Trophoblast cell (in vitro differentiated cells and primary cell): ENCODE data around the gene TFPI. TPM values are rescaled to one million over a fixed set of nuclear protein-coding genes. Genes with fewer than 3 reads are reported as not detected.

Source experiments
- DNase-seq, 2 donors: peaks; one replicate each; pipeline ENCODE4 v3.0.0-alpha.2; 2016
- H2AFZ ChIP-seq: 2 replicates; pipeline ENCODE4 v1.6.1; 2013; ENCODE audit warnings: low read length, moderate library complexity, mild to moderate bottlenecking; ENCODE audit not compliant: insufficient read depth, poor library complexity
- H2AK5ac ChIP-seq: 2 replicates; pipeline ENCODE4 v1.6.1; 2013; ENCODE audit warnings: mild to moderate bottlenecking, low read length
- H2BK120ac ChIP-seq: 2 replicates; pipeline ENCODE4 v1.6.1; 2013; ENCODE audit warnings: low read length, mild to moderate bottlenecking, moderate library complexity; ENCODE audit not compliant: insufficient read depth, poor library complexity
- H2BK12ac ChIP-seq: 2 replicates; pipeline ENCODE4 v1.6.1; 2013; ENCODE audit warnings: mild to moderate bottlenecking, low read length, moderate library complexity
- H2BK5ac ChIP-seq: 2 replicates; pipeline ENCODE4 v1.6.1; 2013; ENCODE audit warnings: low read length, low read depth, moderate library complexity, mild to moderate bottlenecking; ENCODE audit not compliant: poor library complexity
- H3K14ac ChIP-seq: 2 replicates; pipeline ENCODE4 v1.6.1; 2013; ENCODE audit warnings: mild to moderate bottlenecking, low read length
- H3K18ac ChIP-seq: 2 replicates; pipeline ENCODE4 v1.6.1; 2013; ENCODE audit warnings: mild to moderate bottlenecking, low read length
- H3K23ac ChIP-seq: 2 replicates; pipeline ENCODE4 v1.6.1; 2013; ENCODE audit warnings: low read length
- H3K27ac ChIP-seq: 2 replicates; pipeline ENCODE4 v1.5.1; 2013; ENCODE audit warnings: low read depth, mild to moderate bottlenecking, inconsistent platforms, low read length, moderate library complexity
- H3K27me3 ChIP-seq: 2 replicates; pipeline ENCODE4 v1.6.1; 2013; ENCODE audit warnings: inconsistent platforms, mild to moderate bottlenecking, low read length, moderate library complexity; ENCODE audit not compliant: insufficient read depth
- H3K36me3 ChIP-seq, 2 experiments: 1 replicate in 1 of 2; 2 replicates in 1 of 2; pipeline ENCODE4 v1.6.1; 2013; ENCODE audit warnings: low read length in 2 of 2, mild to moderate bottlenecking in 2 of 2, moderate library complexity in 1 of 2; ENCODE audit not compliant: insufficient read depth in 2 of 2, control insufficient read depth in 1 of 2
- H3K4ac ChIP-seq: 2 replicates; pipeline ENCODE4 v1.6.1; 2013; ENCODE audit warnings: low read depth, mild to moderate bottlenecking, low read length, moderate library complexity
- H3K4me1 ChIP-seq, 2 experiments: 1 replicate in 1 of 2; 2 replicates in 1 of 2; pipeline ENCODE4 v1.6.1; 2013; ENCODE audit warnings: low read length in 2 of 2, mild to moderate bottlenecking in 2 of 2, moderate library complexity in 1 of 2; ENCODE audit not compliant: insufficient read depth in 2 of 2, control insufficient read depth in 1 of 2
- H3K4me2 ChIP-seq: 2 replicates; pipeline ENCODE4 v1.6.1; 2013; ENCODE audit warnings: inconsistent platforms, mild to moderate bottlenecking, low read length, moderate library complexity
- H3K4me3 ChIP-seq: 2 replicates; pipeline ENCODE4 v1.5.1; 2013; ENCODE audit warnings: mild to moderate bottlenecking, low read depth, low read length, inconsistent platforms
- H3K79me1 ChIP-seq: one replicate; pipeline ENCODE4 v1.6.1; 2013; ENCODE audit warnings: low read length
- H3K79me2 ChIP-seq: 2 replicates; pipeline ENCODE4 v1.6.1; 2013; ENCODE audit warnings: low read length, mild to moderate bottlenecking; ENCODE audit not compliant: control insufficient read depth, insufficient read depth, poor library complexity
- H3K9ac ChIP-seq: 2 replicates; pipeline ENCODE4 v1.6.1; 2013; ENCODE audit warnings: mild to moderate bottlenecking, low read length
- H3K9me3 ChIP-seq: 2 replicates; pipeline ENCODE4 v1.6.1; 2013; ENCODE audit warnings: low read depth, mild to moderate bottlenecking, control low read depth, inconsistent platforms, low read length; ENCODE audit not compliant: insufficient read depth
- H4K12ac ChIP-seq: 2 replicates; pipeline ENCODE4 v1.6.1; 2013; ENCODE audit warnings: low read depth, mild to moderate bottlenecking, low read length, moderate library complexity
- H4K8ac ChIP-seq: 2 replicates; pipeline ENCODE4 v1.6.1; 2013; ENCODE audit warnings: low read depth, mild to moderate bottlenecking, low read length, moderate library complexity
- H4K91ac ChIP-seq: one replicate; pipeline ENCODE4 v1.6.1; 2013; ENCODE audit warnings: low read depth, mild to moderate bottlenecking, low read length, moderate library complexity
- WGBS: extraction: QIAGEN DNeasy Blood & Tissue Kit; methylation state at CpG from one replicate; pipeline ENCODE4 v1.1.7; 2013; ENCODE audit warnings: missing lambda C conversion rate; ENCODE audit not compliant: insufficient read length, insufficient coverage; ENCODE audit errors: extremely low coverage; 5-methylcytosine and 5-hydroxymethylcytosine counted together
- polyA plus RNA-seq: library from polyadenylated mRNA; stranded (reverse); fragments of 200-250 nt; gene quantifications from 2 replicates; pipeline ENCODE4 v1.2.3, GENCODE V29; 2013

TFPI gene
- 210 and 216 TPM in 2 replicates for polyA plus RNA-seq

GRCh38 chr2:187554011-187554703 is at the start of gene TFPI:
TFPI (minus strand) TSS chr2:187554435; CDS start chr2:187503768, 50,667 bp downstream.
- Histone ChIP-seq H3K4me2 (peak within 1 kb of the TSS; percentile 54), H4K12ac (no peak within 1 kb of the TSS), H4K8ac (no peak within 1 kb of the TSS), H4K91ac (no peak within 1 kb of the TSS), H3K23ac (no peak within 1 kb of the TSS), H2BK120ac (no peak within 1 kb of the TSS), H3K4me1 (no peaks in the 10 kb centered on the region), H3K79me2 (no peaks in the 10 kb centered on the region), H2BK12ac (no peak within 1 kb of the TSS), H2AK5ac (no peak within 1 kb of the TSS), H3K4me3 (no peak within 1 kb of the TSS), H3K9me3 (no peaks in the 10 kb centered on the region), H3K18ac (no peak within 1 kb of the TSS), H3K79me1 (no peaks in the 10 kb centered on the region), H3K36me3 (peaks cover 0 to 2% of the 10 kb centered on the region in 2 experiments), H3K27me3 (no peaks in the 10 kb centered on the region), H3K9ac (no peak within 1 kb of the TSS), H3K27ac (peak within 1 kb of the TSS; percentile 64), H3K4ac (no peak within 1 kb of the TSS), H3K14ac (no peak within 1 kb of the TSS), H2AFZ (no peak within 1 kb of the TSS), H2BK5ac (no peak within 1 kb of the TSS)
- WGBS, result no CpG with 5 or more reads among the region's 9 CpGs
- DNase-seq, result peak in 1 of 2 donors; percentile 43

- no CpG with 5 or more reads among the region's 1 CpG for WGBS
Measured at GRCh38 chr2:187594801-187595200, 40.6 kb upstream of the TFPI start.

GRCh38 chr2:187593697-187594096 is 39.5 kb upstream of the TFPI start:
- Histone ChIP-seq H4K8ac (no peak overlapping the region), H3K79me1 (no peaks in the 10 kb centered on the region), H4K91ac (no peak overlapping the region), H3K4me1 (no peaks in the 10 kb centered on the region), H3K14ac (no peak overlapping the region), H3K27me3 (no peaks in the 10 kb centered on the region), H3K4me3 (no peak overlapping the region), H2BK5ac (no peak overlapping the region), H3K23ac (no peak overlapping the region), H3K4me2 (no peak overlapping the region), H2AK5ac (no peak overlapping the region), H3K18ac (no peak overlapping the region), H3K79me2 (no peaks in the 10 kb centered on the region), H2BK120ac (no peak overlapping the region), H3K9ac (no peak overlapping the region), H3K36me3 (no peaks in the 10 kb centered on the region), H2AFZ (no peak overlapping the region), H3K9me3 (no peaks in the 10 kb centered on the region), H4K12ac (no peak overlapping the region), H2BK12ac (no peak overlapping the region), H3K4ac (no peak overlapping the region), H3K27ac (no peak overlapping the region)
- DNase-seq, result no peak
- WGBS, result no CpG with 5 or more reads among the region's 1 CpG

More at GRCh38 chr2:187594801-187595200, 40.6 kb upstream of the TFPI start:
- Histone ChIP-seq H2BK120ac (no peak overlapping the region), H3K36me3 (no peaks in the 10 kb centered on the region), H3K79me1 (no peaks in the 10 kb centered on the region), H3K4me1 (no peaks in the 10 kb centered on the region), H3K4me2 (no peak overlapping the region), H2BK12ac (no peak overlapping the region), H3K27ac (no peak overlapping the region), H4K12ac (no peak overlapping the region), H3K18ac (no peak overlapping the region), H3K9ac (no peak overlapping the region), H3K23ac (no peak overlapping the region), H3K79me2 (no peaks in the 10 kb centered on the region), H3K14ac (no peak overlapping the region), H3K4ac (no peak overlapping the region), H3K27me3 (no peaks in the 10 kb centered on the region), H2AFZ (no peak overlapping the region), H2BK5ac (no peak overlapping the region), H4K8ac (no peak overlapping the region), H4K91ac (no peak overlapping the region), H3K4me3 (no peak overlapping the region), H2AK5ac (no peak overlapping the region), H3K9me3 (no peaks in the 10 kb centered on the region)
- DNase-seq, result no peak

- no peaks in the 10 kb centered on the region for H3K36me3 ChIP-seq
- no peak for DNase-seq
- no peak overlapping the region for H3K9ac ChIP-seq
- no peaks in the 10 kb centered on the region for H3K4me1 ChIP-seq
- H3K14ac ChIP-seq, result no peak overlapping the region
- no peak overlapping the region for H2AFZ ChIP-seq
- no peak overlapping the region for H3K4me2 ChIP-seq
- no peak overlapping the region for H2BK120ac ChIP-seq
- no peak overlapping the region for H2BK12ac ChIP-seq
- H3K4ac ChIP-seq, result no peak overlapping the region
- H4K12ac ChIP-seq, result no peak overlapping the region
- H3K23ac ChIP-seq, result no peak overlapping the region
- H2BK5ac ChIP-seq, result peak overlapping the region; percentile 21
- H4K8ac ChIP-seq, result no peak overlapping the region
- H4K91ac ChIP-seq, result no peak overlapping the region
- no peak overlapping the region for H3K18ac ChIP-seq
- H3K4me3 ChIP-seq, result no peak overlapping the region
- no peaks in the 10 kb centered on the region for H3K79me2 ChIP-seq
- H3K27ac ChIP-seq, result no peak overlapping the region
- H2AK5ac ChIP-seq, result no peak overlapping the region
- H3K9me3 ChIP-seq, result no peaks in the 10 kb centered on the region
- no peaks in the 10 kb centered on the region for H3K79me1 ChIP-seq
- H3K27me3 ChIP-seq, result no peaks in the 10 kb centered on the region
Measured at GRCh38 chr2:187593098-187593497, 38.9 kb upstream of the TFPI start.
